IPS DF 6.9 (cell line): ENCODE data around the gene PARD6G.

Experiments used
- DNase-seq: peaks from one replicate; pipeline ENCODE4 v3.0.0-alpha.2; 2013; ENCODE audit warnings: low read depth, low spot score
- H3K27ac ChIP-seq: one replicate; pipeline ENCODE4 v1.5.1; 2013; ENCODE audit warnings: low read length, control low read depth
- H3K27me3 ChIP-seq: 2 replicates; pipeline ENCODE4 v1.6.1; 2013; ENCODE audit warnings: mild to moderate bottlenecking, low read length; ENCODE audit not compliant: control insufficient read depth, insufficient read depth
- H3K36me3 ChIP-seq: 2 replicates; pipeline ENCODE4 v1.6.1; 2013; ENCODE audit warnings: low read length; ENCODE audit not compliant: control insufficient read depth, insufficient read depth
- H3K4me1 ChIP-seq: 2 replicates; pipeline ENCODE4 v1.6.1; 2013; ENCODE audit warnings: low read length; ENCODE audit not compliant: control insufficient read depth, insufficient read depth
- H3K4me3 ChIP-seq: 2 replicates; pipeline ENCODE4 v1.5.1; 2013; ENCODE audit warnings: mild to moderate bottlenecking, low read length
- H3K9me3 ChIP-seq: 2 replicates; pipeline ENCODE4 v1.6.1; 2013; ENCODE audit warnings: low read length, inconsistent platforms; ENCODE audit not compliant: control insufficient read depth, insufficient read depth
- WGBS: extraction: QIAGEN DNeasy Blood & Tissue Kit; methylation state at CpG from one replicate; pipeline ENCODE4 v1.1.7; 2013; ENCODE audit warnings: mixed read lengths, missing lambda C conversion rate; ENCODE audit not compliant: insufficient read length, insufficient coverage; 5-methylcytosine and 5-hydroxymethylcytosine counted together

The PARD6G gene

GRCh38 chr18:80129672-80130367, 117.5 kb downstream of the PARD6G start:
- Histone ChIP-seq H3K4me3 (no peak overlapping the region), H3K27me3 (no peaks in the 10 kb centered on the region), H3K27ac (no peak overlapping the region), H3K9me3 (no peaks in the 10 kb centered on the region), H3K4me1 (no peaks in the 10 kb centered on the region), H3K36me3 (no peaks in the 10 kb centered on the region; the same call in 1 of the 2 replicates)
- no peak for DNase-seq
- no CpG with 5 or more reads among the region's 7 CpGs for whole genome bisulfite sequencing

DNA sequence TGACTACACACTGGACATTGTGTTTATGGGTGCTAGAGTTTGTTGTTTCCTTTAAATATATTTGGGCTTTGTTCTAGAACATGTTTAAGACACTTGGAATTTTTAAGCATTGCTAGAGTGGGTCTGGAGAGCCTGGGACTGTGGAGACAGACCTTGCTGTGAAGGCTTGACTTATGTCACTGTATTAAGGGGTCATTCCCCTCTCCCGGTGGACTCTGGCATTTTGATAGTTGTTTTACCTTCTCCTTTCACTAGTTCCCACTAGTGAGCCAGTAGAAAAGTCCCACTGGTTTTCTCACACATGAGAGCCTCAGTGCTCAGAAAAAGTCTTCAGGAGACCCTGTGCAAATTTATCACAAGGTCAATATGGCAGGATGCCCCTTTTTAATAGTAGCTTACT, 119.7 kb downstream of the PARD6G start:
- Histone ChIP-seq H3K27me3 (no peaks in the 10 kb centered on the region), H3K4me1 (0 out of 2 replicates have a peak, but pooled peaks cover 1% of the 10 kb centered on the region), H3K4me3 (no peak overlapping the region), H3K9me3 (no peaks in the 10 kb centered on the region), H3K36me3 (no peaks in the 10 kb centered on the region; the same call in 1 of the 2 replicates), H3K27ac (no peak overlapping the region)
- DNase-seq: no peak
- no CpG with 5 or more reads among the region's 1 CpG for WGBS

DNA sequence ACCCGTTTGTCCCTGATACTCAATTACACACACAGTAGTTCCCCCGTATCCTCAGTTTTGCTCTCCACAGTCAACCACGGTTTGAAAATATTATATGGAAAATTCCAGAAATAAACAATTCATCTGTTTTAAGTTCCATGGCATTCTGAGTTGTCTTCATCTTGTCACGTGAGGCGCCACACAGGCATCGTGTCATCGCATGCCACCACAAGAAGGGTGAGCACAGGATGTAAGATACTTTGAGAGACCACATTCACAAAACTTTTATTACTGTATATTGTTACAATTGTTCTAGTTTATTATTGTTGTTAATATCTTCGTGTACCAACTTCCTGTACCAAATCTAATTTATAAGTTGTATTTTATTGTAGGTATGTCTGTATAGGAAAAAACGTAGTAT, 120.5 kb downstream of the PARD6G start:
- no peaks in the 10 kb centered on the region; the same call in 1 of the 2 replicates for H3K36me3 ChIP-seq
- H3K4me3 ChIP-seq: no peak overlapping the region
- no peaks in the 10 kb centered on the region for H3K27me3 ChIP-seq
- H3K4me1 ChIP-seq: 0 out of 2 replicates have a peak, but pooled peaks cover 1% of the 10 kb centered on the region
- no CpG with 5 or more reads among the region's 9 CpGs for WGBS
- H3K9me3 ChIP-seq: no peaks in the 10 kb centered on the region
- DNase-seq: no peak
- no peak overlapping the region for H3K27ac ChIP-seq

DNA sequence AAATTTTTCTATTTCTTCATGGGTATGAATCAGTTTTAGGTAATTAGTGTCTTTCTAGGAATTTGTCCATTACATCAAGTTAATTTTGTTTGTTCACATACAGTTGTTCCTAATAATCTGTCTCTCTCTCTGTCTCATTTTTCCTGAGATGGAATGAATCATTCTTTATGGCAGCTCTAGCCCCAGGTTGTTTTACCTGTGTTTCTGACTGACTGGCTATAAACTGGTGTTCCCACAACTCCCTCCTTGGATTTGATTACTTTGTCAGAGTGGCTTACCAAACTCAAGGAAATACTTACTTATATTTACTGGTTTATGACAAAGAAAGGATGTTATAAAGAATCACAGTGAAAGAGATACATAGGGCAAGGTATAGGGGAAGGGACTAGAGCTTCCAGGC, 123.2 kb downstream of the PARD6G start:
- H3K36me3 ChIP-seq: peaks cover 3% of the 10 kb centered on the region; the same call in 1 of the 2 replicates
- H3K4me1 ChIP-seq: 0 out of 2 replicates have a peak, but pooled peaks cover 4% of the 10 kb centered on the region
- H3K27ac ChIP-seq: no peak overlapping the region
- H3K4me3 ChIP-seq: no peak overlapping the region
- no peaks in the 10 kb centered on the region for H3K9me3 ChIP-seq
- no peak for DNase-seq
- no peaks in the 10 kb centered on the region for H3K27me3 ChIP-seq

GRCh38 chr18:80120932-80121331, 126.4 kb downstream of the PARD6G start:
- WGBS: no CpG with 5 or more reads among the region's 1 CpG
- H3K27ac ChIP-seq: no peak overlapping the region
- no peak for DNase-seq
- H3K36me3 ChIP-seq: peaks cover 3% of the 10 kb centered on the region; the same call in 1 of the 2 replicates
- H3K27me3 ChIP-seq: no peaks in the 10 kb centered on the region
- 0 out of 2 replicates have a peak, but pooled peaks cover 4% of the 10 kb centered on the region for H3K4me1 ChIP-seq
- no peaks in the 10 kb centered on the region for H3K9me3 ChIP-seq
- H3K4me3 ChIP-seq: no peak overlapping the region

GRCh38 chr18:80119111-80119510, 128.2 kb downstream of the PARD6G start:
- Histone ChIP-seq H3K27me3 (no peaks in the 10 kb centered on the region), H3K36me3 (peaks cover 3% of the 10 kb centered on the region; the same call in 1 of the 2 replicates), H3K27ac (no peak overlapping the region), H3K9me3 (no peaks in the 10 kb centered on the region), H3K4me1 (0 out of 2 replicates have a peak, but pooled peaks cover 4% of the 10 kb centered on the region), H3K4me3 (no peak overlapping the region)
- WGBS: no CpG with 5 or more reads among the region's 6 CpGs
- no peak for DNase-seq

DNA sequence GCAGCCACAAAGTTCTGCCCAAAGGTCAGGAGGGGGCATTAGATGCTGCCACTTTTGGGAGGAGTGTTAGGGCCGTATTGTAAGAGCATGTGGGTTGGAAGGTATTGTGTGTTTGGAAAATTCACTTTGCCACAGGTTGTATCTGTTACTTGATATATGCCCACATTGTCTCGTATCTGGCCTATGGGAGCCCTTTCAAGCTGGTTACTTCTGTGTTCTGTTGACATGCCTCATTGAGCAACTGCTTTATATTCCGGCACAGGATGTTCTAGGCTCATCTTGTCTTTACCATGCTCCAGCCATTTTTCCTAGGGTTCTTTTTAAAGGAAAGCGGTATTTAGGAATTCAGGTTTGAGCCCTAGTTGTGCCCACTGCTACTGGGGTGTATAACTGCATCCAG, 132.3 kb downstream of the PARD6G start:
- no peaks in the 10 kb centered on the region for H3K9me3 ChIP-seq
- no peak for DNase-seq
- no peak overlapping the region for H3K27ac ChIP-seq
- H3K4me3 ChIP-seq: no peak overlapping the region
- peaks cover 3% of the 10 kb centered on the region; the same call in 1 of the 2 replicates for H3K36me3 ChIP-seq
- 0 out of 2 replicates have a peak, but pooled peaks cover 8% of the 10 kb centered on the region for H3K4me1 ChIP-seq
- no CpG with 5 or more reads among the region's 4 CpGs for WGBS
- no peaks in the 10 kb centered on the region for H3K27me3 ChIP-seq

- Histone ChIP-seq H3K27ac (no peak overlapping the region), H3K36me3 (no peaks in the 10 kb centered on the region), H3K4me1 (0 out of 2 replicates have a peak, but pooled peaks cover 6% of the 10 kb centered on the region), H3K27me3 (no peaks in the 10 kb centered on the region), H3K9me3 (no peaks in the 10 kb centered on the region), H3K4me3 (no peak overlapping the region)
- WGBS: no CpG with 5 or more reads among the region's 1 CpG
- no peak for DNase-seq
Observed at GRCh38 chr18:80112624-80113248, 134.6 kb downstream of the PARD6G start.

GRCh38 chr18:80109676-80110078, 137.6 kb downstream of the PARD6G start:
- Histone ChIP-seq H3K4me3 (peak overlapping the region; percentile 78), H3K4me1 (0 out of 2 replicates have a peak, but pooled peaks cover 8% of the 10 kb centered on the region), H3K27ac (no peak overlapping the region), H3K27me3 (no peaks in the 10 kb centered on the region), H3K36me3 (no peaks in the 10 kb centered on the region), H3K9me3 (no peaks in the 10 kb centered on the region)
- no CpG with 5 or more reads among the region's 34 CpGs for WGBS
- no peak for DNase-seq

GRCh38 chr18:80108739-80109675, 138.3 kb downstream of the PARD6G start, which contains the start of gene ADNP2:
TSS of gene ADNP2 (plus strand) at chr18:80109262. CDS start at chr18:80117543, 8,281 bp downstream.
- Histone ChIP-seq H3K36me3 (no peaks in the 10 kb centered on the region), H3K27ac (no peak within 1 kb of the TSS), H3K27me3 (no peaks in the 10 kb centered on the region), H3K9me3 (no peaks in the 10 kb centered on the region), H3K4me3 (peak within 1 kb of the TSS; percentile 78), H3K4me1 (peaks cover 10% of the 10 kb centered on the region)
- WGBS: no CpG with 5 or more reads among the region's 76 CpGs
- peak; percentile 91 for DNase-seq
